NCI-H2107 treated with DMSO at 0.1 percent for 48 hours (cell line): ENCODE measurements around the gene NDUFS7.
"Not testable (repeated sequence)": the region's sequence is repeated elsewhere in the genome, so short reads cannot be mapped to it uniquely, and the experiment has no call there.

Experiments
- DNase-seq: peaks from one replicate; lab custom pipeline; 2025; ENCODE audit not compliant: unreplicated experiment; lab: John Stamatoyannopoulos, UW

The NDUFS7 gene

GRCh38 chr19:1431759-1432506, 48.2 kb downstream of the NDUFS7 start:
- no peak for DNase-seq

- DNase-seq, result no peak
These were observed 48.8 kb downstream of the NDUFS7 start for GRCh38 chr19:1432507-1432887.

- no peak for DNase-seq
These were observed 49.7 kb downstream of the NDUFS7 start for GRCh38 chr19:1433119-1434039.

GRCh38 chr19:1434040-1434366, 50.3 kb downstream of the NDUFS7 start:
- no peak for DNase-seq

GRCh38 chr19:1434577-1435060, 50.9 kb downstream of the NDUFS7 start:
- no peak for DNase-seq

GRCh38 chr19:1435378-1435989, 51.8 kb downstream of the NDUFS7 start:
- no peak for DNase-seq

GRCh38 chr19:1437609-1438008, 53.9 kb downstream of the NDUFS7 start:
- no peak for DNase-seq

GRCh38 chr19:1438035-1438932, 54.6 kb downstream of the NDUFS7 start, which contains the start of gene RPS15:
TSS of gene RPS15 (plus strand) at chr19:1438396. CDS start at chr19:1438426, 30 bp downstream.
- DNase-seq, result peak; percentile 72

- no peak for DNase-seq
These were observed 55.2 kb downstream of the NDUFS7 start for GRCh38 chr19:1438933-1439354.

- DNase-seq, result not testable (repeated sequence)
These were observed 56.1 kb downstream of the NDUFS7 start for GRCh38 chr19:1439525-1440417.

- DNase-seq, result no peak
These were observed 56.7 kb downstream of the NDUFS7 start for GRCh38 chr19:1440418-1440801.

GRCh38 chr19:1441022-1441426, 57.3 kb downstream of the NDUFS7 start:
- no peak for DNase-seq

GRCh38 chr19:1441677-1442438, 58.2 kb downstream of the NDUFS7 start:
- DNase-seq, result no peak
